ENCODE measurements around the gene DOCK9.

DOCK9 gene

DNA sequence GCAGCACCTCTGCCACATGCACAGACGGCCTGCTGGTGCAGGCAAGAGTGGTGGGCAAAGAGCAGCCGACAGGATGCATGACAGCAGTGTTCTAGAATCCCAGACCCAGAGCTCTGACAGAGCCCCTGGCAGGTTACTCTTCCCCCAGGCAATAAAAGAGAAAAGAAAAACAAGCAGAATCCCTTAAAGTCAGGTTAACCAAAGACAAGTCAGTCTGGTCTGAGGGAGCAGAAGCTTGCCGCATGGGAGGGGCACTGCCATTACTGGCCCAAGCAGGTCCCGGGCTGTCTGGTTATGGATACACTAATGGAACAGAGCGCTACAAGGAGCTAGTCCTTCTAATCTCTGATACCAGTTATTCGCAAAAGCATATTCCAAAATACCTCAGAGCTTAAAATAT lies 36.1 kb upstream of the DOCK9 start:
- no peak for DNase-seq (ENCODE audit: low read depth)
- no peak for TF ChIP-seq CTCF (IDR thresholded peaks at IDR 0.05; ENCODE audit: insufficient read depth, low read depth, low read length, missing control alignments)
- H3K4me3 ChIP-seq (ENCODE audit: low read depth, low read length), result no peak overlapping the region

- no peak for TF ChIP-seq CTCF (IDR thresholded peaks at IDR 0.05; ENCODE audit: insufficient read depth, low read depth, low read length, missing control alignments)
- H3K4me3 ChIP-seq (ENCODE audit: low read depth, low read length), result no peak overlapping the region
- DNase-seq (ENCODE audit: low read depth), result no peak
Measured at GRCh38 chr13:99012539-99012938, 34.7 kb upstream of the DOCK9 start.

GRCh38 chr13:99009987-99010551 lies 32.2 kb upstream of the DOCK9 start:
- no peak for TF ChIP-seq CTCF (IDR thresholded peaks at IDR 0.05; ENCODE audit: insufficient read depth, low read depth, low read length, missing control alignments)
- H3K4me3 ChIP-seq (ENCODE audit: low read depth, low read length), result no peak overlapping the region
- DNase-seq (ENCODE audit: low read depth), result no peak

DNA sequence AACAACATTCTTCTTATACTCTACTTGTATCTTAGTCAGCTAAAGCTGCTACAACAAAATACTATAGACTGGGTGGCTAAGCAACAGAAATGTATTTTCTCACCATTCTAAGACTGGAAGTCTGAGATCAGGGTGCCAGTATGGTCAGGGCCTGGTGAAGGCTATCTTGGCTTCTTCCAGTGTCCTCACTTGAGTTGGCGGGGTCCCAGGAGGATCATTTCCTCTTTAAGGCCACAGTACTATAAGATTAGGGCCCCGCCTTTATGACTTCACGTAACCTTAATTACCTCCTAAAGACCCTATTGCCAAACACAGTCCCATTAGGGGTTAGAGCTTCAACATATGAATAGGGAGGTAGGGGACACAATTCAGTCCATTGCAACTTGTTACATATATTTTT lies 30.7 kb upstream of the DOCK9 start:
- no peak for DNase-seq (ENCODE audit: low read depth)
- H3K4me3 ChIP-seq (ENCODE audit: low read depth, low read length), result no peak overlapping the region
- no peak for TF ChIP-seq CTCF (IDR thresholded peaks at IDR 0.05; ENCODE audit: insufficient read depth, low read depth, low read length, missing control alignments)

GRCh38 chr13:99007414-99007986 lies 29.6 kb upstream of the DOCK9 start:
- no peak for TF ChIP-seq CTCF (IDR thresholded peaks at IDR 0.05; ENCODE audit: insufficient read depth, low read depth, low read length, missing control alignments)
- no peak overlapping the region for H3K4me3 ChIP-seq (ENCODE audit: low read depth, low read length)
- no peak for DNase-seq (ENCODE audit: low read depth)

DNA sequence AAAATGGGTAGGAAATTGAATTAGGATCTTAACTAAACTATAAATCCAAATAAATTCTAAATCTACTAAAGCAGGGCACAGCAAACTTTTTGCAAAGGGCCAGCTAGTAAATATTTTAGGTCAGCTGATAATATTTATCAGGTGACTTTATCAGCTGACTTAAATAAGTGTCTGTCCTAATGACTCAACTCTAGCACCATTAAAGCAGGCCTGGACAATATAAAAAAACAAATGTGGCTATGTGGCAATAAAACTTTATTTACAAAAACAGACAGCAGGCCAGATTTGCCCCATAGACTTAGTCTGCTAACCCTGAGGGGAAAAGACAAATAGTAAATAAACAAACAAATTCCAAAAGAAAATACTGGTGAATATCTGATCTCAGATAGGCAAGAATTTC lies 27.7 kb upstream of the DOCK9 start:
- no peak for DNase-seq (ENCODE audit: low read depth)
- H3K4me3 ChIP-seq (ENCODE audit: low read depth, low read length), result no peak overlapping the region
- TF ChIP-seq CTCF (IDR thresholded peaks at IDR 0.05; ENCODE audit: insufficient read depth, low read depth, low read length, missing control alignments), result no peak

DNA sequence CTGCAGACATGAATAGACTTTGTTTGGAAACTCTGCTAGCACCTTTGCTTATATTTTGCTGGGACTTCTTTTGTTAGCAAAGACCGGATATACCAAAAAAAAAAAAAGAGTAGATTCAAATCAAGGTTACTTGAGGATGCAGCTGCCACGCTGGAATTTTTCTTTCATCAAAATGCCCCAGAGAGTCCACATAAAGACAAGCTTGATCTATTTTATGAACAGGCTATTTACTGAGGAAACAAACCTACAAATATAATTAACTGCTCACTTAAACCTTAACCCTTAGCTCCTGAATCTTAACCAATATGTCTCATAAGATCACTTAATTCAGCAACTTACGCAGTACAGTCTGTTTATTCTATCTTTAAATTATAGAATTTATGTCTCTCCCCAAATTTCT lies 27.1 kb upstream of the DOCK9 start:
- H3K4me3 ChIP-seq (ENCODE audit: low read depth, low read length), result no peak overlapping the region
- no peak for TF ChIP-seq CTCF (IDR thresholded peaks at IDR 0.05; ENCODE audit: insufficient read depth, low read depth, low read length, missing control alignments)
- DNase-seq (ENCODE audit: low read depth), result no peak
